ENCODE data around the gene VSTM5.

GRCh38 chr11:93890391-93891051, 40.1 kb upstream of the VSTM5 start:
- no peak for TF ChIP-seq CTCF (conservative IDR thresholded peaks at IDR 0.05; ENCODE audit: low read length)
- no peak for TF ChIP-seq EZH2phosphoT487 (IDR thresholded peaks at IDR 0.05; ENCODE audit: borderline replicate concordance, low read depth, low read length)
